GM12892 (cell line): ENCODE results near the gene SPACA1.

ENCODE experiments used
- DNase-seq: peaks from one replicate; pipeline ENCODE4 v3.0.0; 2011; ENCODE audit not compliant: insufficient read length
- FAIRE-seq: peaks from 2 replicates; lab custom pipeline; 2011; peaks lifted over from hg19 to GRCh38; lab: Jason Lieb, UNC
- POLR2A ChIP-seq: IDR thresholded peaks from 2 replicates; pipeline ENCODE4 v1.6.1; 2011; ENCODE audit warnings: low read depth, low read length, control low read depth
- POLR2AphosphoS5 ChIP-seq: IDR thresholded peaks from 2 replicates; pipeline ENCODE4 v1.6.1; 2011; ENCODE audit warnings: low read depth, low read length, control low read depth
- TAF1 ChIP-seq: IDR thresholded peaks from 2 replicates; pipeline ENCODE4 v1.6.1; 2011; ENCODE audit warnings: low read depth, mild to moderate bottlenecking, control low read depth, low read length, borderline replicate concordance

The SPACA1 gene

DNA sequence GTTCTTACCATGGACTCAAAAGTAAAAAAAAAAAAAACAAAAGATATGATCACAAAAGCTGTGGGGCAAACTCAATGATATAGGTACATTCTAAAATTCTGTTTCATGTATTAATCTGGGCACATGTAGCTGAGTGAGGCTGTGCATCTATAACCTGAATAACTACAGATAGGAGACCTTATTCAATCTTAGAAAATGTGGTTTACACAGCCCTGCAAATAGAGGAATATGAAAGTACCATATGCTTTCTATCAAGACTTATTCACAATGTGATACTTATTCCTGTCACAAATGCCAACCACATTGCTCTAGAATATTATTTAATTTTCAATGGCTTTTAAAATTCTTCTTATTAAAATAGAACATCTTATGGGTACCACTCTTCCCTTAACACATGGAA is 3.1 kb upstream of the SPACA1 start:
- FAIRE-seq (no peak), DNase-seq (no peak)
- TF ChIP-seq POLR2A = no peak
- TF ChIP-seq TAF1 = no peak
- no peak for TF ChIP-seq POLR2AphosphoS5

DNA sequence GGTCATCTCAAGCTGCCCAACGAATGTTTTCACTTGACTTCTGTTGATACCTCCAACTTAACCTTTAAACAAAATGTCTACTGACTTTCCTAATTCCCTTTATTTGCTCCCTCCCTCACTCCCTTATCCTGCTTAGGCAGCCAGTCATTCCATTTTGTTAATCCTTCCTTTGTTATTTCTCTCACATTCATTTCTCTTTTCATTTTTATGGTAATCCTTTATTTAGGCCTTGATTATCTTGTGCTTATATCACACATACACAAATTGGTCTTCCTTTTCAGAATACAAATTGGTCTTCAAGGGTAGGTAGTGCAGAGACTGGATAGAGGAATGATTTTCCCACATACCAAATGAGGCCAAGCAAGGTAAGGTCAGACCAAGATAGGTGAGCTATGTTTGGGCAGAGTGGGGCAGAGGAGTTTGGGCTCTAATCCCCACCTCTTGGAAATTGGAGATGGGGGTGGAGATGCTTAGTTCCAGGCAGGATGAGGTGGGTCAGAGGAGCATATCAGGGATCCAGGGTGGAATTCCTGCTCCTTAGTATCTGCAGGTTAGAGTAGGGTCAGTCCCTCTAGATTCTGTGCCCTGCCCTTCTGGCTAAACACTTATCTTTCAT is 2.0 kb upstream of the SPACA1 start:
- TF ChIP-seq POLR2AphosphoS5 (no peak), POLR2A (no peak), TAF1 (no peak)
- peak; percentile 5 for FAIRE-seq
- no peak for DNase-seq

GRCh38 chr6:88048578-88048977 is 937 bp downstream of the SPACA1 start:
- TF ChIP-seq POLR2A = no peak
- no peak for TF ChIP-seq POLR2AphosphoS5
- FAIRE-seq (no peak), DNase-seq (no peak)

DNA sequence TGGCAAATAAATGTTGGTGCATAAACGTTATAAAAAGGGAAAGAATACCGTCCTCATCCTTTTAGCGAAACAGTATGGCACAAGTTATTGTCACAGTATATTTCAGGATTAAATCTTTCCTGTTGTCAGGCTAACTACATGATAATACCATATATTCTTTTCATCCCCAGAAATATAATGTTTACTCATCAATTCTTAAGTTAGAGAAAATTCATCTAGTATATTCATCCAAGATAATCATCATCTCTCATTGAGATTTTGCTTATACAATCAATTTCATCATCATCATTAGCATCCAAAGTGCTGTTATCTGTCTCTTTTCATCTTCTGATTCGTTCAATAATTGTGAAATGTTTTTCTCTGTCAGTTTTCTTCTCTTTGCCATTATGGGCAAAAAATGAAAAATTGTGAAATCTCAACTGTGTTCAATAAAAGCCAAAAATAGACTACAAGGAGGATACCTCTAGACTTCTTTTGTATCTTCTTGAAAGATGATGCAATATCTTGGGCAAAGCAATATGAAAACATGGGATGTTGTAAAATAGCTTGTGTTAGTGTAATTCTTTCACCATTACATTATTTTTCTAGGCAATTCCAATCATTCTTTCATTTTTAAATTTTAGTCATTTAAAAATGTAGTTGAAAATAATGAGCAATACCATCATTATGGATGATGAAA is 2.6 kb downstream of the SPACA1 start:
- FAIRE-seq (no peak), DNase-seq (no peak)
- TF ChIP-seq POLR2AphosphoS5 = no peak
- TF ChIP-seq TAF1 = no peak
- TF ChIP-seq POLR2A = no peak

GRCh38 chr6:88059191-88059590 is 11.6 kb downstream of the SPACA1 start:
- no peak for DNase-seq
- TF ChIP-seq TAF1 (no peak), POLR2A (no peak), POLR2AphosphoS5 (no peak)
- peak; percentile 64 for FAIRE-seq

DNA sequence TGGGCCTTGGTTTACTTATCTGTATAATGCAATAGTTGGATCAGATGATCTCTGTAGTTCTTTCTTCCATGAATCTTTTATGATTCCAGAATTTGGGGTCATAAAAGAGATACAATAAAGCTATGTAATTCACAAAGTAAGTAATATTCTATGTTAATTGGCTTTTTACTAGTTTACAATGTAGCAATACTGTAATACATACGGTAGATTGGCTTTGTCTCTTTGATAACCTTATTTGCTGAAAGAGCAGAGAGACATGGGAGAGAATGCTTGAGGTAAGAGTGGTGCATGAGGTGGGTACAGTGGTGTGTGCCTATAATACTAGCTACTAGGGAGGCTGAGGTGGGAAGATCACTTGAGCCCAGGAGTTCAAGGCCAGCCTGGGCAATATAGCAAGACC is 14.7 kb downstream of the SPACA1 start:
- no peak for DNase-seq
- no peak for TF ChIP-seq POLR2A
- no peak for TF ChIP-seq TAF1
- TF ChIP-seq POLR2AphosphoS5 = no peak
- peak; percentile 9 for FAIRE-seq

- DNase-seq = no peak
- FAIRE-seq = no peak
- TF ChIP-seq POLR2AphosphoS5 (no peak), TAF1 (no peak), POLR2A (no peak)
Measured at GRCh38 chr6:88072462-88072861, 24.8 kb downstream of the SPACA1 start.

- DNase-seq (no peak), FAIRE-seq (no peak)
- TF ChIP-seq POLR2A = no peak
Measured at GRCh38 chr6:88074791-88075190, 27.1 kb downstream of the SPACA1 start.

- TF ChIP-seq POLR2AphosphoS5 = no peak
- TF ChIP-seq POLR2A = no peak
- TF ChIP-seq TAF1 = no peak
- FAIRE-seq (no peak), DNase-seq (no peak)
Measured at GRCh38 chr6:88077305-88077704, 29.7 kb downstream of the SPACA1 start.

- no peak for TF ChIP-seq POLR2A
- no peak for TF ChIP-seq TAF1
- no peak for TF ChIP-seq POLR2AphosphoS5
- DNase-seq = no peak
- FAIRE-seq = no peak
Measured at GRCh38 chr6:88086792-88087191, 39.2 kb downstream of the SPACA1 start.

GRCh38 chr6:88089708-88090107 is 42.1 kb downstream of the SPACA1 start:
- DNase-seq (no peak), FAIRE-seq (no peak)

DNA sequence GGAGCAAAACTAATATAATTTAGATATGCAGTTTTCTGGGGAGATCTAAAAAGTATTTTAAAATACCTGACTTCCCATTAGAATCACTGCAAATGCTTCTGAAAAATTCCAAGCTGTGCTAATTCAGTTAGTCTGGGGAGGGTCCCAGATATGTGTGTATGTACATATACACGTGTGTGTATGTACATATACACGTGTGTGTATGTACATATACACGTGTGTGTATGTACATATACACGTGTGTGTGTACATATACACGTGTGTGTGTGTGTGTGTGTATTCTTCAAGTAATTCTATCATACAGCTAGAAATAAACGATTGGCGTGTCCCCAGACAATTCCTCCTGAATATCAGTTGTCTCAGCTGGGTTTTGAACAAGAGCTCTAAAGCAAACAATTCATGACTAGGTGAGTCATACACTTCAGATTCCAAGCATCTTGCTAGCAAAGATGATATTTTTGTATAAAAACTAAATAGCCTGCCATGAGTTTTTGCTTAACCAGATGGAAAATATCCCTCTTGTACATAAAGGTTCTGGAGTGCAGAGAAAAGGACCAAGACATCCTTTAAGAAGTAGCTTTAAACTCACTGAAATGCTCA is 58.2 kb downstream of the SPACA1 start:
- DNase-seq (no peak), FAIRE-seq (no peak)
- TF ChIP-seq POLR2A (no peak), POLR2AphosphoS5 (no peak), TAF1 (no peak)

More at GRCh38 chr6:88089708-88090107, 42.1 kb downstream of the SPACA1 start:
- TF ChIP-seq POLR2A (no peak), POLR2AphosphoS5 (no peak), TAF1 (no peak)
